K562 (cell line): ENCODE data around the gene CDCP1. TPM values are rescaled to one million over a fixed set of nuclear protein-coding genes. Genes with fewer than 3 reads are reported as not detected.
A peak's percentile ranks its signal among the peaks of the same experiment; 100 is the strongest.

Experiments
- DMBX1 ChIP-seq: fragments of 250-450 bp; sonication (Bioruptor Pico); IDR thresholded peaks from 2 replicates; pipeline ENCODE4 v1.8.0; 2022; ENCODE audit warnings: inconsistent platforms, mild to moderate bottlenecking, moderate library complexity, borderline replicate concordance
- DPF2 ChIP-seq: fragments of 450-650 bp; IDR thresholded peaks from 2 replicates; pipeline ENCODE4 v1.6.1; 2016
- HDAC3 ChIP-seq: fragments of 450-650 bp; IDR thresholded peaks from 2 replicates; pipeline ENCODE4 v1.6.1; 2018; ENCODE audit warnings: borderline replicate concordance, mild to moderate bottlenecking, moderate library complexity; ENCODE audit not compliant: partially characterized antibody
- PCBP2 ChIP-seq: fragments of 200-400 bp; formaldehyde crosslinking; IDR thresholded peaks from 2 replicates; pipeline ENCODE4 v1.6.1; 2018; ENCODE audit warnings: low read length, low read depth, mild to moderate bottlenecking, moderate library complexity; ENCODE audit not compliant: poor library complexity, severe bottlenecking
- POLR2AphosphoS5 ChIP-seq: IDR thresholded peaks from 2 replicates; pipeline ENCODE4 v1.6.1; 2011; ENCODE audit warnings: mild to moderate bottlenecking, low read depth, low read length, moderate library complexity; ENCODE audit not compliant: control insufficient read depth, insufficient read depth
- PRPF4 ChIP-seq: fragments of 200-400 bp; formaldehyde crosslinking; IDR thresholded peaks from one replicate; pipeline ENCODE4 v1.6.1; 2017; ENCODE audit warnings: low read length, low read depth, mild to moderate bottlenecking; ENCODE audit not compliant: insufficient read depth, poor library complexity, severe bottlenecking
- RBBP5 ChIP-seq: fragments of 200-600 bp; sonication (generic); IDR thresholded peaks from 2 replicates; pipeline ENCODE4 v1.6.1; 2012; ENCODE audit warnings: borderline replicate concordance, mild to moderate bottlenecking, low read length, control low read depth, inconsistent platforms; ENCODE audit not compliant: insufficient read depth, poor library complexity, severe bottlenecking
- RBM14 ChIP-seq: fragments of 200-400 bp; formaldehyde crosslinking; IDR thresholded peaks from 2 replicates; pipeline ENCODE4 v1.6.1; 2018; ENCODE audit warnings: low read depth, mild to moderate bottlenecking, low read length, moderate library complexity, borderline replicate concordance; ENCODE audit not compliant: insufficient read depth
- TOE1 ChIP-seq, 2 experiments: fragments of 450-650 bp in 1 of 2; sonication (generic) in 1 of 2; formaldehyde crosslinking in 1 of 2; IDR thresholded peaks; 2 replicates each; pipeline versions ENCODE4 v1.7.1 to v1.8.0; 2016 to 2022; ENCODE audit warnings: borderline replicate concordance in 2 of 2, mild to moderate bottlenecking in 2 of 2, antibody characterized with exemption in 1 of 2, inconsistent platforms in 1 of 2, low read depth in 1 of 2, missing genetic modification reagents in 1 of 2, moderate library complexity in 1 of 2
- WHSC1 ChIP-seq: IDR thresholded peaks from one replicate; pipeline ENCODE4 v1.6.1; 2012; ENCODE audit warnings: low read length, control low read depth, inconsistent platforms
- ZNF274 ChIP-seq: IDR thresholded peaks from 2 replicates; pipeline ENCODE4 v1.6.1; 2011; ENCODE audit warnings: low read depth, mild to moderate bottlenecking, low read length, moderate library complexity, borderline replicate concordance
- polyA plus RNA-seq, 8 experiments: library from polyadenylated mRNA; depleted of rRNA in 4 of 8; stranded (reverse) in 5 of 8; unstranded in 3 of 8; fragments of >200 nt; fragmentation: Nextera tagmentation in 2 of 8; fragmentation: Illumina TruSeq in 1 of 8; extraction: Ambion mirVana in 2 of 8; extraction: Trizol in 1 of 8; gene quantifications; 2 replicates each; pipeline versions ENCODE4 v1.2.1 to v1.2.3, GENCODE V29; 2011 to 2014; ENCODE audit warnings: inconsistent platforms in 1 of 8, missing spikeins in 1 of 8
- total RNA-seq, 7 experiments: library from RNA; depleted of rRNA in 6 of 7; stranded (reverse); fragments of >200 nt in 6 of 7; fragmentation: Illumina TruSeq in 2 of 7; extraction: Trizol in 2 of 7; gene quantifications; 2 replicates each; pipeline versions ENCODE4 v1.2.1 to v1.2.3, GENCODE V29; 2011 to 2021; ENCODE audit warnings: low replicate concordance in 1 of 7
- TF ChIP-seq, protein P1 (sequence below): fragments of 150-350 bp; IDR thresholded peaks from 2 replicates; pipeline ENCODE4 v1.6.1; 2014; ENCODE audit warnings: low read depth, mild to moderate bottlenecking, low read length, borderline replicate concordance
- TF ChIP-seq, protein P2 (sequence below): fragments of 450-650 bp; IDR thresholded peaks from 2 replicates; pipeline ENCODE4 v1.6.1; 2017; ENCODE audit warnings: antibody characterized with exemption, mild to moderate bottlenecking
- TF ChIP-seq, protein P3 (sequence below), 2 experiments: fragments of 450-650 bp; IDR thresholded peaks; 2 replicates each; pipeline ENCODE4 v1.6.1; 2016
- TF ChIP-seq, protein P4 (sequence below): fragments of 450-650 bp; formaldehyde crosslinking; IDR thresholded peaks from 2 replicates; pipeline ENCODE4 v1.4.0; 2022; ENCODE audit warnings: missing genetic modification characterization

Gene CDCP1
- total and polyA plus RNA-seq, 9 of the 15 experiments (the other 6 are each of a cell fraction or from before 2014, with no cell fraction given), result 3.9 to 16.4 (median 5.2) TPM

DNA sequence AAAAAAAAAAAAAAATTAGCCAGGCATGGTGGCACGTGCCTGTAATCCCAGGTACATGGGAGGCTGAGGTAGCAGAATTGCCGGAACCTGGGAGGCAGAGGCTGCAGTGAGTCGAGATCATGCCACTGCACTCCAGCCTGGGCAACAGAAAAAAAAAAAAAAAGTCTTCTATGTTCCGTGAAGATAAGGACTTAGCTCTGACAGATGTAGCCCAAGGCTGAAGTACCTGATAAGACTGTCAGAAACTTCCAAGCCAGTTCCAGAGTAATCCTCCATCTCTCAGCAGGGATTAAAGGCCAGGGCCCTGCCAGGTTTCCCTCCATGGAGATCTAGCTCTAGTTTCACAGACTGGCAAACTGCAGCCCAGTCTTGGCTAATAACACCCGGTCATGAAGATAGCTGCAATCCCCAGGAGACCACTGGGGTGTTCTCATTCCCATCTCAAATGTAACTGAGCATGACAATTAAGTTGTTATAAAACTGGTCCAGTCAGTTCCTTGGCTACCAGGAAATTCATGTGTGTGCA, 8.5 kb downstream of the CDCP1 start (continued):
- TF ChIP-seq, protein P1, sequence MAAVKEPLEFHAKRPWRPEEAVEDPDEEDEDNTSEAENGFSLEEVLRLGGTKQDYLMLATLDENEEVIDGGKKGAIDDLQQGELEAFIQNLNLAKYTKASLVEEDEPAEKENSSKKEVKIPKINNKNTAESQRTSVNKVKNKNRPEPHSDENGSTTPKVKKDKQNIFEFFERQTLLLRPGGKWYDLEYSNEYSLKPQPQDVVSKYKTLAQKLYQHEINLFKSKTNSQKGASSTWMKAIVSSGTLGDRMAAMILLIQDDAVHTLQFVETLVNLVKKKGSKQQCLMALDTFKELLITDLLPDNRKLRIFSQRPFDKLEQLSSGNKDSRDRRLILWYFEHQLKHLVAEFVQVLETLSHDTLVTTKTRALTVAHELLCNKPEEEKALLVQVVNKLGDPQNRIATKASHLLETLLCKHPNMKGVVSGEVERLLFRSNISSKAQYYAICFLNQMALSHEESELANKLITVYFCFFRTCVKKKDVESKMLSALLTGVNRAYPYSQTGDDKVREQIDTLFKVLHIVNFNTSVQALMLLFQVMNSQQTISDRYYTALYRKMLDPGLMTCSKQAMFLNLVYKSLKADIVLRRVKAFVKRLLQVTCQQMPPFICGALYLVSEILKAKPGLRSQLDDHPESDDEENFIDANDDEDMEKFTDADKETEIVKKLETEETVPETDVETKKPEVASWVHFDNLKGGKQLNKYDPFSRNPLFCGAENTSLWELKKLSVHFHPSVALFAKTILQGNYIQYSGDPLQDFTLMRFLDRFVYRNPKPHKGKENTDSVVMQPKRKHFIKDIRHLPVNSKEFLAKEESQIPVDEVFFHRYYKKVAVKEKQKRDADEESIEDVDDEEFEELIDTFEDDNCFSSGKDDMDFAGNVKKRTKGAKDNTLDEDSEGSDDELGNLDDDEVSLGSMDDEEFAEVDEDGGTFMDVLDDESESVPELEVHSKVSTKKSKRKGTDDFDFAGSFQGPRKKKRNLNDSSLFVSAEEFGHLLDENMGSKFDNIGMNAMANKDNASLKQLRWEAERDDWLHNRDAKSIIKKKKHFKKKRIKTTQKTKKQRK, result no peak
- TF ChIP-seq TOE1 (IDR thresholded peaks at IDR 0.05; ENCODE audit: borderline replicate concordance) (no peak; the same call in none of the 2 replicates), TOE1 (CRISPR knock-in tag; IDR thresholded peaks at IDR 0.05; ENCODE audit: borderline replicate concordance, low read depth) (no peak), WHSC1 (no peak), PRPF4 (no peak), DPF2 (peak; percentile 99), POLR2AphosphoS5 (peak; percentile 96), RBM14 (no peak), HDAC3 (peak; percentile 84), RBBP5 (peak; percentile 68), ZNF274 (no peak; the same call in 1 of the 2 replicates), PCBP2 (no peak), DMBX1 (peak; percentile 98)
- TF ChIP-seq, protein P2, sequence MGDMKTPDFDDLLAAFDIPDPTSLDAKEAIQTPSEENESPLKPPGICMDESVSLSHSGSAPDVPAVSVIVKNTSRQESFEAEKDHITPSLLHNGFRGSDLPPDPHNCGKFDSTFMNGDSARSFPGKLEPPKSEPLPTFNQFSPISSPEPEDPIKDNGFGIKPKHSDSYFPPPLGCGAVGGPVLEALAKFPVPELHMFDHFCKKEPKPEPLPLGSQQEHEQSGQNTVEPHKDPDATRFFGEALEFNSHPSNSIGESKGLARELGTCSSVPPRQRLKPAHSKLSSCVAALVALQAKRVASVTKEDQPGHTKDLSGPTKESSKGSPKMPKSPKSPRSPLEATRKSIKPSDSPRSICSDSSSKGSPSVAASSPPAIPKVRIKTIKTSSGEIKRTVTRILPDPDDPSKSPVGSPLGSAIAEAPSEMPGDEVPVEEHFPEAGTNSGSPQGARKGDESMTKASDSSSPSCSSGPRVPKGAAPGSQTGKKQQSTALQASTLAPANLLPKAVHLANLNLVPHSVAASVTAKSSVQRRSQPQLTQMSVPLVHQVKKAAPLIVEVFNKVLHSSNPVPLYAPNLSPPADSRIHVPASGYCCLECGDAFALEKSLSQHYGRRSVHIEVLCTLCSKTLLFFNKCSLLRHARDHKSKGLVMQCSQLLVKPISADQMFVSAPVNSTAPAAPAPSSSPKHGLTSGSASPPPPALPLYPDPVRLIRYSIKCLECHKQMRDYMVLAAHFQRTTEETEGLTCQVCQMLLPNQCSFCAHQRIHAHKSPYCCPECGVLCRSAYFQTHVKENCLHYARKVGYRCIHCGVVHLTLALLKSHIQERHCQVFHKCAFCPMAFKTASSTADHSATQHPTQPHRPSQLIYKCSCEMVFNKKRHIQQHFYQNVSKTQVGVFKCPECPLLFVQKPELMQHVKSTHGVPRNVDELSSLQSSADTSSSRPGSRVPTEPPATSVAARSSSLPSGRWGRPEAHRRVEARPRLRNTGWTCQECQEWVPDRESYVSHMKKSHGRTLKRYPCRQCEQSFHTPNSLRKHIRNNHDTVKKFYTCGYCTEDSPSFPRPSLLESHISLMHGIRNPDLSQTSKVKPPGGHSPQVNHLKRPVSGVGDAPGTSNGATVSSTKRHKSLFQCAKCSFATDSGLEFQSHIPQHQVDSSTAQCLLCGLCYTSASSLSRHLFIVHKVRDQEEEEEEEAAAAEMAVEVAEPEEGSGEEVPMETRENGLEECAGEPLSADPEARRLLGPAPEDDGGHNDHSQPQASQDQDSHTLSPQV, result peak; percentile 97
- TF ChIP-seq, protein P3, sequence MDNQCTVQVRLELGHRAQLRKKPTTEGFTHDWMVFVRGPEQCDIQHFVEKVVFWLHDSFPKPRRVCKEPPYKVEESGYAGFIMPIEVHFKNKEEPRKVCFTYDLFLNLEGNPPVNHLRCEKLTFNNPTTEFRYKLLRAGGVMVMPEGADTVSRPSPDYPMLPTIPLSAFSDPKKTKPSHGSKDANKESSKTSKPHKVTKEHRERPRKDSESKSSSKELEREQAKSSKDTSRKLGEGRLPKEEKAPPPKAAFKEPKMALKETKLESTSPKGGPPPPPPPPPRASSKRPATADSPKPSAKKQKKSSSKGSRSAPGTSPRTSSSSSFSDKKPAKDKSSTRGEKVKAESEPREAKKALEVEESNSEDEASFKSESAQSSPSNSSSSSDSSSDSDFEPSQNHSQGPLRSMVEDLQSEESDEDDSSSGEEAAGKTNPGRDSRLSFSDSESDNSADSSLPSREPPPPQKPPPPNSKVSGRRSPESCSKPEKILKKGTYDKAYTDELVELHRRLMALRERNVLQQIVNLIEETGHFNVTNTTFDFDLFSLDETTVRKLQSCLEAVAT (IDR thresholded peaks at IDR 0.05), result peak; percentile 55 to 77; a peak in 2 of 4 replicates
- TF ChIP-seq, protein P4, sequence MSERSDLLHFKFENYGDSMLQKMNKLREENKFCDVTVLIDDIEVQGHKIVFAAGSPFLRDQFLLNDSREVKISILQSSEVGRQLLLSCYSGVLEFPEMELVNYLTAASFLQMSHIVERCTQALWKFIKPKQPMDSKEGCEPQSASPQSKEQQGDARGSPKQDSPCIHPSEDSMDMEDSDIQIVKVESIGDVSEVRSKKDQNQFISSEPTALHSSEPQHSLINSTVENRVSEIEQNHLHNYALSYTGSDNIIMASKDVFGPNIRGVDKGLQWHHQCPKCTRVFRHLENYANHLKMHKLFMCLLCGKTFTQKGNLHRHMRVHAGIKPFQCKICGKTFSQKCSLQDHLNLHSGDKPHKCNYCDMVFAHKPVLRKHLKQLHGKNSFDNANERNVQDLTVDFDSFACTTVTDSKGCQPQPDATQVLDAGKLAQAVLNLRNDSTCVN (CRISPR knock-in tag), result no peak
